Activated T-helper 9 cell treated with anti-CD3 and anti-CD28 coated beads, Interleukin-2, amount 50 U/mL, for 16 hours (primary cell): ENCODE measurements around the gene TEX11.

ENCODE experiments used
- DNase-seq: peaks from one replicate; pipeline ENCODE4 v3.0.0-alpha.2; 2020; ENCODE audit warnings: low read depth

Gene TEX11

GRCh38 chrX:70496491-70496890 lies 412.0 kb downstream of the TEX11 start:
- DNase-seq = no peak

GRCh38 chrX:70494441-70494840 lies 414.1 kb downstream of the TEX11 start:
- no peak for DNase-seq

GRCh38 chrX:70488856-70489255 lies 419.7 kb downstream of the TEX11 start:
- DNase-seq = no peak

GRCh38 chrX:70485466-70485865 lies 423.0 kb downstream of the TEX11 start:
- DNase-seq = no peak

DNA sequence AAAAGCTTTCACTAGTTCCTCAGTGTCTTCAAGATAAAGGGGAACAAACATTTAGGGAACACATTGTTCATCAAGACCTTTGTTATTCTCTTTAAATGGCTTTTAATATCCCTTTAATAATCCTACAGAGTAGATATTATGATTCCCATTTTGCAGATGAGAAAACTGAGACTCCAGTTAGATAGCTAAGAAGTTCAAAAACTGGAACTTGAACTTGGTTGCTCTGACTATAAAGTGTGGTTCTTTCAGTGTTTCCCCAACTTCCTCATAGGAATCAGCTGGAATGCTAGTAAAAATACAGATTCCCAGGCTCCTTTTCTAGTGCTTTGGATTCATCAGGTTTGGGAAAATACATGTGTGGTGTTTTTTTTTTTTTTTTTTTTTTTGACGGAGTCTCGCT lies 426.2 kb downstream of the TEX11 start:
- DNase-seq = no peak

DNA sequence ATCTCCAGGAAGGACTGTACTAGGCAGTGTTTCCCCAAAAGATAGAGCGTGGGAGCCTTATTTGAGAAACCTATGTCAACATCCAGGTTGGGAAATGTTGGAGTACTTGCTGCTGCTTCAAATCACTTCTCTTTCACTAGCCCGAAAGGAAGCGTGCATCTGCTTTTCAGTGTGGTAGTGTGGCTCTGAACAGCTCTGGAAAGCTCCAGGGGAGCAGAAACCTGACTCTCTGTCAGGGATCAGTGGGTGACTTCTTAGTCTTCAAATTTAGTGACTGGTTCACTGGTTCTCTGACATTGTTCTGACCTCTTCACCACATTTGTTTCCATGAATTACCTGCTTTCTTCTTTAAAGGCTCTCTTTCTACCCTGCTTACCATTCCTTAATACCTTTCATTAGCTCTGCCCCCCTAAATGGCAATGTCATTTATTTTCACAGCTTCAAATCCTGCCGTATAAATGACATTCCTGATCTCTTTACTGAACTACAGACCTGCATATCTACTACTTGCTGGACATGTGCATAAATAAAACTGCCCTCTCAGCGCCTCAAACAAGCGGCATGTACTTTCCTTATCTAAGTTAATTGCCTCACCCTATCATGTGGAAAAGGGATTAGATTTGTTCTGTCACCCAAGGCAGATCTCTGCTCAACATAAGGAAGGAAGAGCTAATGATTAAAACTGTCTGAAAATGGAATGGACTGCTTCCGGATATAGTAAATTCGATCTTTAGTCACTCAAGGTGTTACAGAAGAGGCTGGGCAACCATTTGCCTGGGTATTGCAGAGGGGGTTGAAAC lies 426.8 kb downstream of the TEX11 start:
- DNase-seq = no peak

DNA sequence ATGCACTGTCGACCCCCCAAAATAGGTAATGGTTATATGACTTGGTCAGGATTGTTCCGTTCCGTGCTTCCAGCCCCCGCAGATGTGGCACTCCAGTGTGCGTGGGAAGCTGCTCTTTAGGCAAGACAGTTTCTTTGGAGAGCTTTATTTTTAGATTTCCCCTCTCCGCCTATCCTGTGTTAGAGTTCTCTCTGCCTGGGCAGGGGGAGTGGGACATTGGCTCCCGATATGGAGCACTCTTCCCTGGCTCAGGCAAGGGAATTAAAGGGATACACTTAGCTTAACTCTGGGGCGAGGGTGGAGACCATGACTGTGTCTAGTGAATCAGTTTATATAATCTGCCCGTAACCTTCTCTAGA lies 427.9 kb downstream of the TEX11 start:
- no peak for DNase-seq

GRCh38 chrX:70479922-70480659 lies 428.4 kb downstream of the TEX11 start:
- no peak for DNase-seq

DNA sequence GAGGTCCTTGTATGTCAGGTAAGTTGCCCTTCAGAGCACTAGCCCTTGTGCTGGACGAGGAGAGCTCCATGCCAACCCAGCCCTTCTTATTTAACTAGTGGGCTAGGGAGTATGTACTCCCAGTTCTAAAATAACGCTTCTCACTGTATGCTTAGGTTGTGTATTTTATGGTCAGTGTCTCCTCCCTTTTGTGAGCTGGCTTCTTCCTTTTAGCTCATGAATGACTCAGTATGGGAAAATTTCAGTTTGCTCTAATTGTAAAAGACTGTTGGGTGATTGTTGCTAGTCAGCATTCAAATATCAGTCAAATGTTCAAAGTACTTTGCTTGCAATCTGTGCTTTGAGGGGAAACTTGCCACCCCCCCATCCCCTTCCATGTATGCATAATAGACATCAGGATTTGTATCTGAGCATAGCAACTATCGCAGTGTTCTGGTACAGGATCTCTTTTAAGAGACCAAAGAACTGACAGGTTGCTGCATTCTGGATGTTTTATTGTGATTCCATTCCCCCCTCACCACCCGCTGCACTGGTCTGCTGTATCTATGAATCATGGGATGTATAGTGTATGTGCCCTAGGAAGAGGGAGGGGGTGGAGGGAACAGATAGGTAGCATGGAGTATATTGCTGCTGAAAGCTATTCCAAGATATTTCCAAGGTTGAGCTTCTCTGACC lies 429.1 kb downstream of the TEX11 start:
- DNase-seq = no peak
